Stomach (tissue), 9 donors: ENCODE results near the gene EMX1. TPM values are rescaled to one million over a fixed set of nuclear protein-coding genes. Genes with fewer than 3 reads are reported as not detected.

Experiments used
- DNase-seq, 2 donors: peaks; one replicate each; pipeline versions ENCODE4 v3.0.0 to v3.0.0-alpha.2; 2013 to 2019
- H3K27ac ChIP-seq, 5 donors: fragments of 200-600 bp in 4 of 5; sonication (generic) in 4 of 5; one replicate each; pipeline ENCODE4 v1.5.1; 2013 to 2019; ENCODE audit warnings: mild to moderate bottlenecking in 1 of 5, moderate library complexity in 1 of 5
- H3K27me3 ChIP-seq, 3 donors: fragments of 200-600 bp; sonication (generic); one replicate each; pipeline ENCODE4 v1.5.1; 2017 to 2019; ENCODE audit warnings: mixed run types in 1 of 3
- H3K36me3 ChIP-seq, 4 donors: fragments of 200-600 bp; sonication (generic); 1 replicate in 3 of 4; 2 replicates in 1 of 4; pipeline ENCODE4 v1.5.1; 2016 to 2019
- H3K4me1 ChIP-seq, 4 donors: fragments of 200-600 bp; sonication (generic); one replicate each; pipeline ENCODE4 v1.5.1; 2016 to 2019
- H3K4me3 ChIP-seq, 4 donors: fragments of 200-600 bp; sonication (generic) in 3 of 4; one replicate each; pipeline ENCODE4 v1.5.1; 2016 to 2019; ENCODE audit warnings: mild to moderate bottlenecking in 1 of 4
- H3K9me3 ChIP-seq, 4 donors: fragments of 200-600 bp; sonication (generic); one replicate each; pipeline ENCODE4 v1.5.1; 2016 to 2019
- CTCF ChIP-seq, 7 experiments: fragments of 450-650 bp in 4 of 7; fragments of 200-600 bp in 3 of 7; sonication (generic) in 3 of 7; IDR thresholded peaks; one replicate each; pipeline ENCODE4 v1.5.1; 2016 to 2019; ENCODE audit warnings: antibody characterized with exemption in 7 of 7, control low read depth in 2 of 7, mild to moderate bottlenecking in 1 of 7
- EP300 ChIP-seq: sonication (generic); formaldehyde crosslinking; IDR thresholded peaks from one replicate; pipeline ENCODE4 v1.6.1; 2017; ENCODE audit warnings: antibody characterized with exemption
- POLR2A ChIP-seq, 4 donors: fragments of 450-650 bp; IDR thresholded peaks; one replicate each; pipeline ENCODE4 v1.6.1; 2016; ENCODE audit warnings: antibody characterized with exemption in 4 of 4, control low read depth in 2 of 4, mild to moderate bottlenecking in 1 of 4, moderate library complexity in 1 of 4
- POLR2AphosphoS5 ChIP-seq, 3 donors: sonication (generic); formaldehyde crosslinking; IDR thresholded peaks; one replicate each; pipeline ENCODE4 v1.6.1; 2016; ENCODE audit warnings: antibody characterized with exemption in 3 of 3
- WGBS, 5 donors: extraction: QIAGEN DNeasy Blood & Tissue Kit in 3 of 5; methylation state at CpG; one replicate each; pipeline versions ENCODE4 v1.1.5 to v1.1.7; 2013 to 2018; 5-methylcytosine and 5-hydroxymethylcytosine counted together
- intact Hi-C: fragments of 100-400 bp; cut with DNase I; formaldehyde crosslinking; loops from one replicate; pipeline ENCODE4 v1.15.1; 2023; ENCODE audit warnings: low total_unique reads
- polyA plus RNA-seq, 3 donors: library from polyadenylated mRNA; stranded (reverse); fragments of 200-250 nt; gene quantifications; one replicate each; pipeline ENCODE4 v1.2.3, GENCODE V29; 2013
- total RNA-seq, 5 donors: library from RNA; depleted of rRNA; stranded (reverse); fragments of >200 nt; gene quantifications; one replicate each; pipeline versions ENCODE4 v1.1.0 to v1.2.3, GENCODE V29; 2014 to 2016
- donor health status: healthy with polysubstance abuse.
- donor health status: Bipolar disorder and iron deficiency.
- donor health status: healthy.

Gene EMX1
- total and polyA plus RNA-seq, 8 donors, result 0.18 to 32.1 (median 0.62) TPM; not detected in 5

DNA sequence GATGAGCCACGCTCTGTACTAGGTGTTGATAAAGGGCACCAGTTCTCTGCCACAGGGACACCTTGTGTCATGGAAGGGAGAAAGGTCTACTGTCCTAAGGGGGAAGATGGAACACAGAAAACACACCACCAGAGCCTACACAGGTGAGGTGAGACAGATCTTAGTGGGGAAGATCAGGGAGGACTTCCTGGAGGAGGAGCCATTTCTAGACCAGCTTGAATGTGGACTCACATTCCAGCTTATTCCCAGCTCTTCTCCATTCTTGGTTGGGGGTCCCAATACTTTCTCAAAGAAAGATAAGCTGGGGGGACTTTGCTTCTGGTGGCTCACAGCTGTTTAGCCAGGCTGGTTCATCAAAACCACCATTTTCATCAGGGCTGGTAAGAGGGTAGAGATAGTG, 36.2 kb downstream of the EMX1 start:
- Histone ChIP-seq H3K4me1 (no peaks in the 10 kb centered on the region), H3K36me3 (peaks cover 0 to 19% (median 0%) of the 10 kb centered on the region in 4 donors), H3K4me3 (no peak overlapping the region), H3K27ac (no peak overlapping the region), H3K9me3 (no peaks in the 10 kb centered on the region), H3K27me3 (no peaks in the 10 kb centered on the region)
- intact Hi-C loops, result no loop called here
- DNase-seq, result no peak
- 87 to 100% (median 95%) methylated on average over 1 of the region's 1 CpG for WGBS, 5 donors
- TF ChIP-seq EP300, result no peak
- no peak for TF ChIP-seq CTCF (IDR thresholded peaks at IDR 0.05)
- no peak for TF ChIP-seq POLR2AphosphoS5 (IDR thresholded peaks at IDR 0.05)
- no peak for TF ChIP-seq POLR2A (IDR thresholded peaks at IDR 0.05)

GRCh38 chr2:72953976-72954375, 36.7 kb downstream of the EMX1 start:
- intact Hi-C loops, result no loop called here
- Histone ChIP-seq H3K27me3 (no peaks in the 10 kb centered on the region), H3K4me1 (no peaks in the 10 kb centered on the region), H3K36me3 (peaks cover 0 to 21% (median 0%) of the 10 kb centered on the region in 4 donors), H3K9me3 (no peaks in the 10 kb centered on the region), H3K27ac (no peak overlapping the region), H3K4me3 (no peak overlapping the region)
- 65 to 76% (median 70%) methylated on average over 4 of the region's 4 CpGs for WGBS, 5 donors
- no peak for TF ChIP-seq POLR2A (IDR thresholded peaks at IDR 0.05)
- no peak for TF ChIP-seq POLR2AphosphoS5 (IDR thresholded peaks at IDR 0.05)
- TF ChIP-seq EP300, result no peak
- TF ChIP-seq CTCF (IDR thresholded peaks at IDR 0.05), result no peak
- DNase-seq, result peak in 1 of 2 donors; percentile 35

GRCh38 chr2:72954376-72955227, 37.3 kb downstream of the EMX1 start:
- H3K27me3 ChIP-seq, result no peaks in the 10 kb centered on the region
- peaks cover 0 to 21% (median 0%) of the 10 kb centered on the region in 4 donors for H3K36me3 ChIP-seq
- WGBS, 5 donors, result 77 to 87% (median 79%) methylated on average over 11 to 12 of the region's 12 CpGs
- no peaks in the 10 kb centered on the region for H3K9me3 ChIP-seq
- H3K27ac ChIP-seq, result no peak overlapping the region
- intact Hi-C loops, result no loop called here
- TF ChIP-seq POLR2A (IDR thresholded peaks at IDR 0.05) (no peak), POLR2AphosphoS5 (IDR thresholded peaks at IDR 0.05) (no peak), CTCF (IDR thresholded peaks at IDR 0.05) (no peak), EP300 (no peak)
- H3K4me3 ChIP-seq, result no peak overlapping the region
- no peak for DNase-seq
- H3K4me1 ChIP-seq, result no peaks in the 10 kb centered on the region

GRCh38 chr2:72955228-72956049, 38.1 kb downstream of the EMX1 start:
- DNase-seq, result no peak
- intact Hi-C loops, result no loop called here
- Histone ChIP-seq H3K4me1 (no peaks in the 10 kb centered on the region), H3K36me3 (peaks cover 0 to 21% (median 0%) of the 10 kb centered on the region in 4 donors), H3K4me3 (no peak overlapping the region), H3K27ac (no peak overlapping the region), H3K27me3 (no peaks in the 10 kb centered on the region), H3K9me3 (no peaks in the 10 kb centered on the region)
- 76 to 87% (median 85%) methylated on average over 20 to 24 of the region's 24 CpGs for WGBS, 5 donors
- TF ChIP-seq CTCF (IDR thresholded peaks at IDR 0.05) (no peak), POLR2AphosphoS5 (IDR thresholded peaks at IDR 0.05) (no peak), EP300 (no peak), POLR2A (IDR thresholded peaks at IDR 0.05) (no peak)
